ENCODE results near the gene TMEM238.

The TMEM238 gene

DNA sequence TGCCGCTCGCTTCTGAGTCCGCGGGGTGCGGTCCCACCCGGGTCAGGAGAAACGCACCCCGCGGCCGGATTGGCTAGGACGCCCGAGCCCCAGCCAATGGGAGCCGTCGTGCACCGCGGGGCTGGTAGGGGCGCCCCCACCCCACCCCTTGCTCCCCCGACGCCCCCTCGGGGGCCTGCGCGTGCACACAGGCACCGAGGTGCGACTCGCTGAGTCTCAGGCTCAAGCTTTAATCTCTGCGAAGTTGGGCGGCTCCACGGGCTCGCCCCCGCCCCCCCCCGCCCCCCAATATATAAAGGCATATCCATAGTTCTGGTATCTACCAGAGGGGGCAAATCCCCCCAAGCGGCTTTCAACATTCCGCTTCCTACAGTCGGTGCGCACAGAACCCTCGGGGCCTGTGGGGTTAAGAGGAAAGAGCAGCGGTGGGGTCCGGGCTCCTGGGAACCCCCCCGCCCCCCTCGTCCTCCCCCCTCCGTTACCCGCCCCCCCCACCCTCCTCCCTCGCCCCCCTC, 29.3 kb downstream of the TMEM238 start, which contains the start of gene COX6B2:
Gene COX6B2 (minus strand): TSS at position 22 of the 515 bp plus-strand sequence. CDS start 198 bp downstream, outside the sequence.
- DNase-seq: no peak

DNA sequence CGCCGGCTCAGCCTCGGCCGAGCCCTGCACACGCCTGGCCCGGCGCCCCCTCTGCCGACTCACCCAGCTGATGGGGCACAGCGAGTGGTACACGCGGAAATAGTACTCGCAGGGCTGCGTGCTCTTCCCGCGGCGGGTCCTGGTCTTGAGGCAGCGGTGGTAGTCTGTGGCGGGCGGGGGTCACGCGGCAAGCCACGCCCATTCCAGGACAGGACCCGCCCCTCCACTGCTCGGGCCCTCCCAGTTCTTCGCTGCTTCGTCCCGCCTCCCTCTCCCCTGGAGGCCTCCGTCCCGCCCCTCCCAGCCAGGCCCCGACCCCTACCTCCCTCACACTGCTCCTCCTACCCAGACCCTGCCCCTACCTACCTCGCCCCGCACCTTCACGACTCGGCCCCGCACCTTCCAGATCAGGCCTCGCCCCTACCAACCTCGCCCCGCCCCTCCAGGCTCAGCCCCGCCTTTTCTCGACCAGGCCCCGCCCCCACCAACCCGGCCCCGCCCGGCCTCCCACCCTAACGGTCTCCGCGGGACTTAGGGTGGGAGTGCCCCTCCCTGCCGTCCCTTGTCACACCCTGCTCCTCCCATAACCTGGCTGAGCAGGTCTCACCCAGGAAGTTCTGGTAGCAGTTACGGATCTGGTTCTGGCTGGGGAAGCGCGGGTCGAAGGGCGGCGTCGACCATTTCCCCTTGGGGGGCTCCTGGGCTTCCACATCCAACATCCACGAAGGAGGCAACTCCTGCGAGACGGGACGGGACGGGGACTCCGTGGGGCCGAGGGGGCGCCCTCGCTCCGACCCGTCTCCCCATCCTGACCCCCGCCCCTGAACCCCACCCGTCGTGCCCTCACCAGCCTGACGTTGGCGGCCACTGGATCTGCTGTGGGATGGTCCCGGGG, 30.0 kb downstream of the TMEM238 start:
- peak; percentile 80 for DNase-seq

DNA sequence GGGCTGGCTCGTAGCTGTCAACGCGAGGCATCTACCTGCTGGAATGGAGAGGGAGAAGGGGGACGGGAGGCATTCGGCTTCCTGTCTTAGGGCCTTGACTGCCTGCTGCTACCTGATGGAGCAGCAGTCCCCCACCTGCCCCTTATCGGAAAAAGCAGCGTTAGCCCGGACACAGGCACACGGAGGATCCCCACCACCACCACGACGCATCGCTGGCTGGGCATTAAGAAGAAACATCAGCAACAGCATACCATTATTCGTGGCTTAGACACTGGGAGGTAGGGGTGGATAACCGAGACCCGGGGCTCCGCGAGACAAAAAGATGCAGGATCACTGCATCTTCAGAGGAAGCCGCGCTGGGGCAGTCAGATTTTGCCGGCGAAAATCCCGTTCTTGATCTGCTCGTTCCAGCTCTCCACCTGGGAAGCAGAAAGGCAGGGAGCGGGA, 30.7 kb downstream of the TMEM238 start:
- DNase-seq: no peak

DNA sequence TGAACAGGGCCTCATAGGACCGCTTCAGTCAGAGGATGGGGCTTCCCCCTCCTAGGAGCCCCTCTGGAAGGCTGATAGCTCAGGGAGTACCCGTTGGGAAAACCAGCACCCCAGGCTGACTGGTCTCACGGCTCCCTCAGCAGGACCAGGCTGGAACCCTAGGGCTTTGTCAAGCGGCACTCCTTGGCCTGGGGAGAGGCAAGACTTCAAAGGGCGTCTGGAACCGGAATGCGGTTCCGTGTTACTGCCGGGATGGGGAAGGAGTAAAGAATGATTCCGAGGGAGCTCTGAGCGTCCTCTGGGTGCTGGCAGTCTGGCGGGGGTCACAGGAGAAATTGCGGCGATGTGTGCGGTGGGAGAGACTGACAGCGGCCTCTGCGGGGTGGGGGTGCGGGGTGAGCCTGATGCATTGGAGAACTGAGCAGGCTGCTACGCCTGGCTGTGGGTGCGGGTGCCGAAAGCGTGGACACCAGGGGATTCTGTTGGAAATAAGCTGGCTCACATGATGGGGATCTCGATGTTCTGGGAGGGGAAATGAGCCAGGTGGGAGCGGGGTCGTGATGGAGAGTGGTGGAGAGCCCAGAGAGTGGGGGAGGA, 31.4 kb downstream of the TMEM238 start:
- no peak for DNase-seq

DNA sequence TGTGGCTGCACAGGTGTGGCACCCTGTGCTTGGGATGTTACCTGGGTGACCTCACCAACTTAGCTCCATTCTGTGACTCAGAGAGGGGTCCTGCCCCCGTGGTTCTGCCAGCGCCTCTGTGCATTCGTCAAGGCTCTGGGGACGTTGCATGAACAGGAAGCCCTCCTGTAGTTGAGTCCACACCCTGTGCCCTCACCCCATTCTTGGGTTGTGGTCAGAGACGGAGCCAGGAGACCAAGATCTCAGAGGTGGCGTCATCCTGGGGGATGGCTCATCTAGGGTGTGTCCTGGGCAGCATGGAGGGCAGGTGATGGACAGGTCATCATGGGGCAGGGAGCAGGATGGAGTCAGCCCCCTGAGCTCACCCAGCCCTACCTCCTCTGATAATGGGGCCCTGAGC, 32.1 kb downstream of the TMEM238 start:
- no peak for DNase-seq

DNA sequence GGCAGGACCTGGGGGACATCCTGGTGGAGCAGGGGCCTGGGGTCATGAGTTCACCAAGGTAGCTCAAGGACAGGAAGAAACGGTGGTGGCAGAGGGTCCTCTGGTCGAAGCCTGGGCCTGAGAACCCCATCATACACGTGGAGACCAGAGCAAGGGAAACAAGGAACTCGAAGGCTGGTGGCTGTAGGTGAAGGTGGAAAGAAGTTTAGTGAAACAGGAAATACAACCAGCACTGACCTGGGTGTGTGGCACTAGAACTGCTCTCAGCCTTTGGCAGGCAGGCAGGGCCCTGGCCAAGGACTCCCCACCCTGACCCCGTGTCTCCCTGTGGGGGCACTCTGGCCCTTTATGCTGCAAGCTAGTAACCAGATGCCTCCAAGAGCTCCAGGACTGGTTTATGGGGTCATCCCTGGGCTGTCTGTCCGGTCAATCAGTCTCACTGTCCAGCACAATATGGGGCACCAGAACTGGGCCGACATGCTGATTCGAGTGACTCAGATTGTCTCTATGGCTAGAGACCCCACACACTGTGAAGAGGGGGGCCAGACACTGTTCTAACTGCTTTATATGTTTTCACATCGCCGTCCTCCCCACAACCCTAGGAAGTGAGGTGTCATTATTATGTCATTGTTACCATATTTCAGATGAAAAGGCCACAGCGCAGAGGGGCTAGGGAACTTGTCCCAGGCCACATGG, 33.3 kb downstream of the TMEM238 start:
- DNase-seq: no peak

DNA sequence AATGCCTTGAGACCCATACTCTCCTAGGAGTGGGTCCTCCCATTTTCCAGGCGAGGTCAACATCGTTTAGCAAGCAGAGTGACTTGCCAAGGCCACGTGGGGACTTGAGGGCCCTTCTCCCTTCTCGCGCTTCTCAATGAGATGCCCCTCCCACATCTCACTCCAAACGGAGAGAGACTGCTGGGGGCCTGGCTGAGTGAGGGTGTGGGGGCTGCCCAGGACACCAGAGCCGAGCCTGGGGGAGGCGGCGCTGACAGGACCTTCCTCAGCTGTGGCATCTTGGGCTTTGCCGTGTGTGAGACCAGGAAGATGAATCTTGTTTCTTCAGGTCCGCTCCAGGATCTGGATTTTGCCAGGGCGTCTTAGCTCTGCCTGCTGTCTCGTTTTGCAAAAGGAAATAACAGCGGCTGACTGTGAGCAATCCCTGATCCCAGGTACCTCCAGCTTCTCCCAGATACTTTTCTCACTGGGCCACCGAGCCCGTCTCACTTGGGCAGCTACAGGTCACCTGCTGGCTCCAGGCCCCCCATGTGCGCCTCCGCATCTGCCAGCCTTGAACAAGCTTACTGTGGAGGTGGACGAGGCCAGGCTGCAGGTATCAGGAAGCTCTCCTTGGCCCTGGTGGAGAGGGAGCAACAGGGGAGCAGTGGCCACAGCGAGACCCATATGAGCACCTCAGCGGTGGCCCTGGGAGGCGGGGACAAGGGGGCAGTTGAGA, 35.6 kb downstream of the TMEM238 start:
- no peak for DNase-seq

DNA sequence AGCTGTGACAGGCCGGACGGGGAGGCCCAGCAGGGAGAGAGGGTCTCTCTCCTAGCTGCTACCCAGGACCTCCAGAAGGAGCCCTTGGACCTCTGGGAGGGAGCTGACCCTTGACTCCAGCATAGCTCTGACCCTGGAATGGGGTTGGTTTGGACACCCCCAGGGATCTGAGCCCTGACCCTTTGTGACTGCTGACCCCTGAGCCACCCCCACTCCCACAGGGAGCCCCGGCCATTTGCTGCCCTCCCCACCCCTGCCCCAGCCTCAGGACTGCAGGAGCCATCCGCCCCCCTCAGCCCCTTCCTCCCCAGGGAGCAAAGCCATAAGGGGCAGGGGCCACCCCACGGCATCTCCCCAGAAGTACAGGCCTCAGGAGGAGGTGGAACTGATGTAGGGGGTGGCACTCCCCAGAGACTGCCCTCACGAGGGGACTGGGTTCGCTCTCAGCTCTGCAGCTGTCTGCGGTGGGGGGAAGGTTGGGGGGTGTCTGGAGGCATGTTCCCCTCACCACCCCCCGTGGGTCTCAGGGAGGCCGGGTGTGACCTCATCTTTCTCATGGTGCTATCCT, 36.6 kb downstream of the TMEM238 start:
- no peak for DNase-seq

DNA sequence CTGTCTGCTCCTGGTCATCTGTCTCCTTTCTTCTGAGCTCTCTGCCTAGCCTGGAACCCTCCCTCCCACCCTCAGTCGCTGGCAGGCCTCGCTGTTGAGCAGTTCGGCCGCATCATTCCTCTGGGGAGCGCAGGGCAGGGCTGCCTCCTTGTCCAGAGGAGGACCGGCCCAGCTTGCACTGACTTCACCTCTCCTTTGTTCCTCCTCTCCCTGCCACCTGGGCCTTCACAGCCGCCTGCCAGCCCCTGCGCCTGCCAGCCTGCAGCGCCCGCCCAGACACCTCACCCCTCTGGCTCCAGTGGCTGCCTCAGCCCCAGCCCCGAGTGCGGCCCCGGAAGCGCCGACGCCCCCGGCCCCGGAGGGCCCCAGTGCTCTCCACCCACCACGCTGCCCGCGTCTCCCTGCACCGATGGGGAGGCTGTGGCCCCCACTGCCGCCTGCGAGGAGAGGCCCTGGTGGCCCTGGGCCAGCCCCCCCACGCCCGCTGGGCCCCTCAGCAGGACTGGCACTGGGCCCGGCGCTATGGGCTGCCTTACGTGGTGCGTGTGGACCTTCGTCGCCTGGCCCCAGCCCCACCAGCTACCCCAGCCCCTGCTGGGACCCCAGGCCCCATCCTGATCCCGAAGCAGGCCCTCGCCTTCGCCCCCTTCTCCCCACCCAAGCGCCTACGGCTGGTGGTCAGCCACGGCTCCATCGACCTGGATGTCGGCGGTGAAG, 37.2 kb downstream of the TMEM238 start:
- no peak for DNase-seq

DNA sequence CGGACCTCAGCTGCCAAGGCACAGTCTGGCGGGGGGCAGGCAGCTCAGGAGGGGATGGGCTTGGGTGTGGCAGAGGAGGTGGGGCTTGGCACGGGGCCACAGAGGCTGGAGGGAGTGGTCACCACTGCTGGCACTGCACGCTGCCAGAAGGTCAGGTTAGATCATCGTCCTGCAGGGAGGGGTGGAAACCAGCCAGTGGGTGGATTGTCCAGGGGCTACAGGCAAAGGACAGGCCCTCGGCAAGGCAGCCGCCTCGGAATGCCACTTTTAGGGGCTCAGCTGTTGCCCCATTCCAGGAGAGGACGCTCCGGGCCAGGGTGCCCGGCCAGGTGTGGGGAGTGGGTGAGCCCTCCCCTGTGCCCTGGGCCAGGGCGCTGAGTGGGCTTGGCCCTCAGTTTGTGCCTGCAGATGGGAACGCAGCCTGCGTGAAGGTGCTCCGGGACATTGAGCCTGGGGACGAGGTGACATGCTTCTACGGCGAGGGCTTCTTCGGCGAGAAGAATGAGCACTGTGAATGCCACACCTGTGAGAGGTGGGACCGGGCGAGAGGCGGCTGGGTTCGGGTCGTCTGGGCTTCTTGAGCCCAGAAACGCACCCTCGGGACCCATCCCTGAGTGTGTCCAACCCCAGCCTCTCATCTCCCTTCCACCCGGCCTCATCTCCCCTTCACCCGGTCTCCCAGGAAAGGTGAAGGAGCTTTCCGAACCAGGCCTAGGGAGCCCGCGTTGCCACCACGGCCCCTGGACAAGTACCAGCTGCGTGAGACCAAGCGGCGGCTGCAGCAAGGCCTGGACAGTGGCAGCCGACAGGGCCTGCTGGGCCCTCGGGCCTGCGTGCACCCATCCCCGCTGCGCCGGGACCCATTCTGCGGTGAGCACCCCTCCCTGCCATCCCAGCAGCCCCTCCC, 38.0 kb downstream of the TMEM238 start:
- DNase-seq: no peak

DNA sequence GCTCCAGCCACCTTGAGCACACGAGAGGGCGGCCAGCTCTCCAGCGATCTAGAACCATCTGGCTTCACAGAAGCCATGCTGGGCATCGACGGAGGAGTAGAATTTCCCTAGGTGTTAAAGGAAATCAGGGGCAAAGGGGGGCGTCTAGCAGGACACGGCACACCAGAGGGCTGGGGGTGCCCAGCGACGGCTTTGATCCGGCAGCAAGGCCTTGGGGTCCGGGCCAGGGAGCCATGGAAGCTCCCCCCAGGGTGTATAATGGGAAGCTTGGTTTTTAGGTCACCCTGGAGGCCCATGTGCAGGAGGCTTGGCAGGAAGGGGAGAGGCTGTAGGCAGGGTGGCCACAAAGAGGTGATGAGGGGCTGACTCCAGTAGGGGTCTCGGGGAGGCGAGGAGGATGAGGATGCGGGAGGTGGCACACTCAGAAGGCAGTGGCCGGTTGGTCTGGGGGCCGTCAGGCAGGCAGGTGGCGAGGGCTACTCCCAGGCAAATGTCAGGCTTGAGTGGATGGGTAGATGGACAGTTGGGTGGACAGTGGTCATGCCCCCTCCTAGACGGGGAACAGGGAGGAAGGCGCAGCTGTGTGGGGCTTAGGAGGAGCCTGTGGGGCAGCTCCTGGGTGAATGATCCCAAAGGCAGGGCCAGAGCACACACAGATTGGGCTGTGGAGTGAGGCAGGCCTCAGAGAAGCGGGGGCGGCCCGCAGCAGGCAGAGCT, 38.8 kb downstream of the TMEM238 start:
- DNase-seq: no peak

DNA sequence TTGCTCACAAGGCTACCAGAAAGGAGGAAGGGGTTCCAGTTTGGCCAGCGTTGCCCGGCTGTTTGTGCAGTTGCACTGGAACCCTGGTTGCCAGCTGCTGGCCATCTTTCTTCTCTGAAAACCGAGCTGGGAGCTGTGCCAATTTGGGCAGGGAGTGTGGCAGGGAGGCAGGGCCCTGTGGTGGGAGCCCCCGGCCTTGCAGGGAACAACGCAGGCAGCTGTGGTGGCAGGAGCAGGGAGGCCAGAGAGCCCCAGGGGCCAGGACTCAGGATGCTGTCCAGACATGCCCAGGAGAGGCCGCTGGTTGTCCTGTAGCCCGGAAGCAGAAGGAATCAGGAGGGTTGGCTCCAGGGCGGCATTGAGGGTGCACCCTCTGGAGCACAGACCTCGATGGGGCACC, 39.6 kb downstream of the TMEM238 start:
- DNase-seq: no peak

DNA sequence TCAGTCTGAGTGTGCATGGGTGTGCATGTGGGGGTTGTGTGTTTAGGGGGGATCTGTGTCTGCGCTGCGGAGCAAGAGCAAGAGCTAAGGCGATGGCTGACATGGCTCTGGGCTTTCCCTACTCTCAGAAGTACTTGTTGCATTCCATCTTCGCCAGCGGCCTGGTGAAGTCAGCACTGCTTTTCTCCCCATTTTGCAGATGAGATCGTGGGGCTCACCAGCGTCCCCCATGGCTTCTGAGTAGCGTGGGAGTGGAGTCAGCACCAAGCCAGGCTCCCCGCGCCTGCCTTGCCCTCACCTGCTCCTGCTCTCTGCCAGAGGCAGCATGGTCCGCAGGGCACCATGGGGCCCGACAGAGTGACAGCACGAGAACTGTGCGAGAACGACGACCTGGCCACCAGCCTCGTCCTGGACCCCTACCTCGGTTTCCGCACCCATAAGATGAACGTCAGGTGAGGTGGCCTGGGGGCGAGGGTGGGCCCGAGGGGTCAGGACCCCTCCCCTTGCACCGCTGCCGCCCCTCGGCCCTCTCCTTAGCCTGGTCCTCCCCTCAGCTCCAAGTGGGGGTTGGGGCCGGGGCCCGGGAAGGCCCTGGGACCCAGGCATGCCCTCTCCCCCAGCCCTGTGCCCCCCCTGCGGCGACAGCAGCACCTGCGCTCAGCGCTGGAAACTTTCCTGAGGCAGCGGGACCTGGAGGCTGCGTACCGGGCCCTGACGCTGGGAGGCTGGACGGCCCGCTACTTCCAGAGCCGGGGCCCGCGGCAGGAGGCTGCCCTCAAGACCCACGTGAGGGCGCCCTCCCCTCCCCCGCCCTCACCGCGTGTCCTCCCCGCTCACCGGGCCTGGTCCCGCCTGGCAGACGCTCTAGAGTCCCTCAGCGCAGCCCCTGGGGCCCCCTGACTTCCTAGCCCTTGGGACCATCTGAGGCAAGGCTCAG, 42.2 kb downstream of the TMEM238 start:
- no peak for DNase-seq

DNA sequence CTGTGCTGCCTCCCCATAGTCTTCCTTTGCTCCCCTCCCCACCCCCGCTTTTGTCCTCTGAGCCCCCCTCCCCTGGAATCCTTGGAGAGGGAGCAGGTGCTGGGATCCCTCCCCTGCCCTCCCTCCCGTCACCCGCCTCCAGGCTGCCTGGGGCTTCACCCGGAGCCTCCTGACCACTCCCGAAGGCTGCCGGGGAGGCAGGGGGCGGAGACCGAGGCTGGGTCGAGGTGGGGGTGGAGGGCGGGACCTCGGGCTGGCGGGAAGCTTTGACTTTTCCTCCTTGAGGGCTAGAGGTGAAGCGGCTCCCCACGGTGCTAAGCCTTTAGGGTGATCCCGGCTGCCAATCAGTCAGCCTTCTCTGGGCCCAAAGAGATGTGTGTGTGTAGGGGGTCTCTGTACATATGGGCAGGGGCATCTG, 42.9 kb downstream of the TMEM238 start:
- DNase-seq: peak; percentile 63

DNA sequence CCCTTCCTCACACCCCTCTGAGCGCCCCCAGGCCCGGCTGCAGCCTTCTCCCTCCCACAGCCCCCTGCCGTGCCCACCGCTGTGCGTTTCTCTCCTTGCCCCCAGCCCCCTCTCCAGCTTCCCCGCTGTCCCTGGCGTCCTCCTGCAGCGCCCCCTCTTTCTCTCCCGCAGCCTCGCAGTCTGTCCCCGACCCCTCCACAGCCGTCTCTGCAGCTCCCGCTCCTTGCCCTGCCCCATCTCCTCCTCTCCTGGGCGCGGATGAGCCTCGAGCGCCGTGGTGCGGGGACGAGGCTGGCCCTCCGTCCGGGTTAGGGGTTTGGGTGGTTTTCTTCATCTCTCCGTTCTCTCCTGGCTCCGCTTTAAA, 43.3 kb downstream of the TMEM238 start:
- peak; percentile 27 for DNase-seq

DNA sequence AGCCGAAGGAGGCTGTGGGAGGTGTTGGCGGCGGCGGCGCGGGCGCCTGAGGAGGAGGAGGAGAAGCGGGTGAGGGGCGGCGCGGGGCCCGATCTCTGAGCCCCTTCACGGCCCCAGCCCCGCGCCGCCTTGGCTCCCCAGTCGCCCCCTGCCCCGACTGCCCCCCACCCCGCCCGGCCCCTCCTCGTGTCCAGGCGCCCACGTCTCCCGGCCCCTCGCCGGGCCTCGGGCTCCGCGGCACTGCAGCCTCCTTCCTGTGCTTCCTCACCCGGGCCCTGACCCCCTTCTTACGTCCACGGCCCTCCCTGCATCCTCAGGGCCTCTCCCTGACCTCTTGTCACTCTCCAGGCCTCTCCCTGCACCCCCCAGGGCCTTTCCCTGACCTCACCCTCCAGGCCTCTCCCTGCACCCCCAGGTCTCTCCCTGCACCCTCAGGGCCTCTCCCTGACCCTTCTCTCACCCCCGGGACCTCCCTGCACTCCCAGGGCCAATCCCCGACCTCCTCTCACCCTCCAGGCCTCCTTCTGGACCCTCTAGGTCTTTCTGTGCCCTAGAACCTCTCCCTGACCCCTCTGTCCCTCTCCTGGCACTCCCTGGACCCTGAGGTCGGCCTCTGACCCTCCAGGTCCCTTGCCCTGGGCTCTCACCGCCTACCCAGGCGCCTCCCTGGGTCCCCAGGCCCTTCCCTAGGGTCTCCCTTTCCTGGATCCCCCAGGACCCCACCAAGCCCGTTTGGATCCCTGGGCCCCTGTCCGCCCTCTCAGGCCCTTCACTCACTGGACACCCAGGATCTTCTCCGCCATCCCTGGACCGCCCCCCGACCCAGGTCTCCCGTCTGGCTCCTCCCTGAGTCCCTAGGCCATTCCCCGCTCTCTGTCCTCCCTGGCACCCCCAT, 44.0 kb downstream of the TMEM238 start:
- DNase-seq: no peak

DNA sequence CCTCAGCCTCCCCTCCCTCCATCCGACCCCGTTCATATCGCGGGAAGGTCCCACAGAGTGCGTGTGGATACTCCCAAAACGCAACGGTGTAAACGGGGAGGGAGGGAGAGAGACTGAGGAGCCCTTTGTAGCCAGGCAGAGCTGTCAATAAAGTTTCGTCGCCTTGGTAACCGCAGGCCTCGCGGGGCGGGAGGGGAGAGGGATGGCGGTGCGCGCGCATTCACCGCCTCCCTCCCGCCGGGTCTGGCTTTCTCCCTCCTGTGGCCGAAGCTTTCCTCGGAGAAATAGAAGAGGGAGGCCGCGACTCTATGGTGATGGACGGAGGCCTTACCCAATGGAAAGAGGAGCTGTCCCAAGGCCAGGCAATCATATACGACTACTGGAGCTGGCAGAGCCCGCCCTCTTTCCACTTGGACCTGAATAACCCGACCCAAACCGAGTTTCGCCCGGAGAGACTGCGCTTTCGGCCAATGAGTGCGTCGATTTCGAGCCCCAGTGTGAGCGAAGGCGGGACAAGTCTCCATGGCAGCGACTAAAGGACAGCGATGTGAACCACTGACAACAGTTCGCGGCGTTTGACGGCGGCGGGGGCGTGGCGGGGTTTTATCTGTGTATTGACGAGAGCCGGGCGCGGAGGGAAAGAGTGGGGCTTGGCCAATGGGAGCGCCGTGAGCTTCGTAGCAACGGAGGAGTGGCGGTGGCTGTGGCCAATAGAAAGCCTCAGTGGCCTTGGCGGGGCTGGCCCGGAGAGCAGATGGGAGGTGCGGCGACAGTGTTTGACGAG, 44.8 kb downstream of the TMEM238 start, which contains the start of gene KMT5C:
Gene KMT5C (plus strand): TSS at position 772 of the 784 bp plus-strand sequence. CDS start 2,061 bp downstream, outside the sequence.
- DNase-seq: peak; percentile 100

Measured in CD4-positive, alpha-beta T cell treated with Interleukin-12 subunit alpha and Interleukin-12 subunit beta, for 1 hour (primary cell).